K562 (cell line): ENCODE data around the gene SIGLEC14. TPM values are rescaled to one million over a fixed set of nuclear protein-coding genes. Genes with fewer than 3 reads are reported as not detected.

ENCODE experiments used
- BCL6 ChIP-seq: fragments of 250-450 bp; sonication (Bioruptor Pico); IDR thresholded peaks from 2 replicates; pipeline ENCODE4 v1.4.0; 2020
- DACH1 ChIP-seq: fragments of 450-650 bp; IDR thresholded peaks from 2 replicates; pipeline ENCODE4 v1.6.1; 2018; ENCODE audit not compliant: partially characterized antibody
- ETV6 ChIP-seq, 3 experiments: fragments of 150-350 bp in 1 of 3; sonication (generic) in 1 of 3; formaldehyde crosslinking in 1 of 3; IDR thresholded peaks; 2 replicates each; pipeline versions ENCODE4 v1.6.1 to v1.8.0; 2014 to 2022; ENCODE audit warnings: borderline replicate concordance in 2 of 3, low read depth in 2 of 3, antibody characterized with exemption in 1 of 3, low read length in 1 of 3, mild to moderate bottlenecking in 1 of 3, missing genetic modification reagents in 1 of 3
- EWSR1 ChIP-seq: fragments of 450-650 bp; IDR thresholded peaks from 2 replicates; pipeline ENCODE4 v1.6.1; 2018; ENCODE audit warnings: borderline replicate concordance, mild to moderate bottlenecking, low read depth, moderate library complexity; ENCODE audit not compliant: partially characterized antibody
- FOXP1 ChIP-seq: sonication (generic); formaldehyde crosslinking; IDR thresholded peaks from 2 replicates; pipeline ENCODE4 v1.8.0; 2022; ENCODE audit warnings: mild to moderate bottlenecking, missing genetic modification reagents
- KAT2B ChIP-seq: IDR thresholded peaks from one replicate; pipeline ENCODE4 v1.6.1; 2012; ENCODE audit warnings: low read depth, mild to moderate bottlenecking, control low read depth, inconsistent platforms, low read length, moderate library complexity
- MTA3 ChIP-seq: fragments of 450-650 bp; formaldehyde crosslinking; IDR thresholded peaks from 2 replicates; pipeline ENCODE4 v1.6.1; 2017; ENCODE audit warnings: mild to moderate bottlenecking, borderline replicate concordance
- SIX5 ChIP-seq, 2 experiments: IDR thresholded peaks; 2 replicates each; pipeline ENCODE4 v1.6.1; 2011; ENCODE audit warnings: low read length in 2 of 2, borderline replicate concordance in 1 of 2, low read depth in 1 of 2, mild to moderate bottlenecking in 1 of 2, moderate library complexity in 1 of 2; ENCODE audit not compliant: insufficient read depth in 1 of 2
- SP1 ChIP-seq: sonication (generic); formaldehyde crosslinking; IDR thresholded peaks from 2 replicates; pipeline ENCODE4 v1.8.1; 2022; ENCODE audit warnings: mild to moderate bottlenecking, missing genetic modification reagents
- YBX1 ChIP-seq: fragments of 450-650 bp; IDR thresholded peaks from 2 replicates; pipeline ENCODE4 v1.7.1; 2016; ENCODE audit warnings: mild to moderate bottlenecking
- ZBTB1 ChIP-seq: sonication (generic); formaldehyde crosslinking; IDR thresholded peaks from 2 replicates; pipeline ENCODE4 v1.8.1; 2023; ENCODE audit warnings: missing genetic modification reagents, low read depth, mild to moderate bottlenecking, borderline replicate concordance
- ZFP91 ChIP-seq: sonication (generic); formaldehyde crosslinking; IDR thresholded peaks from 2 replicates; pipeline ENCODE4 v1.8.0; 2022; ENCODE audit warnings: mild to moderate bottlenecking, missing genetic modification reagents
- ZFPM2 ChIP-seq: fragments of 250-450 bp; sonication (Bioruptor Pico); IDR thresholded peaks from 2 replicates; pipeline ENCODE4 v1.5.1; 2022; ENCODE audit warnings: mild to moderate bottlenecking
- ZNF175 ChIP-seq: fragments of 200-800 bp; sonication (Bioruptor generic); IDR thresholded peaks from 2 replicates; pipeline ENCODE4 v1.6.1; 2016; ENCODE audit warnings: low read depth, mild to moderate bottlenecking, missing genetic modification characterization, missing compliant biosample characterization
- ZNF23 ChIP-seq: fragments of 250-450 bp; sonication (Bioruptor Pico); IDR thresholded peaks from 2 replicates; pipeline ENCODE4 v1.4.0; 2020; ENCODE audit warnings: mild to moderate bottlenecking
- ZNF280A ChIP-seq: fragments of 450-650 bp; IDR thresholded peaks from 2 replicates; pipeline ENCODE4 v1.6.1; 2018; ENCODE audit warnings: mild to moderate bottlenecking, low read depth; ENCODE audit not compliant: partially characterized antibody
- ZNF354B ChIP-seq: fragments of 250-450 bp; sonication (Bioruptor Pico); IDR thresholded peaks from 2 replicates; pipeline ENCODE4 v1.4.0; 2020
- ZNF444 ChIP-seq: fragments of 250-450 bp; sonication (Bioruptor Pico); IDR thresholded peaks from 2 replicates; pipeline ENCODE4 v1.4.0; 2020; ENCODE audit warnings: mild to moderate bottlenecking, moderate library complexity
- polyA plus RNA-seq, 8 experiments: library from polyadenylated mRNA; depleted of rRNA in 4 of 8; stranded (reverse) in 5 of 8; unstranded in 3 of 8; fragments of >200 nt; fragmentation: Nextera tagmentation in 2 of 8; fragmentation: Illumina TruSeq in 1 of 8; extraction: Ambion mirVana in 2 of 8; extraction: Trizol in 1 of 8; gene quantifications; 2 replicates each; pipeline versions ENCODE4 v1.2.1 to v1.2.3, GENCODE V29; 2011 to 2014; ENCODE audit warnings: inconsistent platforms in 1 of 8, missing spikeins in 1 of 8
- total RNA-seq, 7 experiments: library from RNA; depleted of rRNA in 6 of 7; stranded (reverse); fragments of >200 nt in 6 of 7; fragmentation: Illumina TruSeq in 2 of 7; extraction: Trizol in 2 of 7; gene quantifications; 2 replicates each; pipeline versions ENCODE4 v1.2.1 to v1.2.3, GENCODE V29; 2011 to 2021; ENCODE audit warnings: low replicate concordance in 1 of 7
- TF ChIP-seq, protein P1 (sequence below): fragments of 450-650 bp; IDR thresholded peaks from 2 replicates; pipeline ENCODE4 v1.6.1; 2016; ENCODE audit warnings: missing biosample characterization, missing genetic modification characterization
- TF ChIP-seq, protein P2 (sequence below): fragments of 200-400 bp; formaldehyde crosslinking; IDR thresholded peaks from 2 replicates; pipeline ENCODE4 v1.6.1; 2017; ENCODE audit warnings: mild to moderate bottlenecking, low read depth, low read length, moderate library complexity

SIGLEC14 gene
- total and polyA plus RNA-seq, 9 of the 15 experiments (the other 6 are each of a cell fraction or from before 2014, with no cell fraction given): not detected

GRCh38 chr19:51593969-51594773 is 52.5 kb downstream of the SIGLEC14 start (continued):
- TF ChIP-seq ZFPM2 (CRISPR knock-in tag) (no peak), MTA3 (no peak), SIX5 (IDR thresholded peaks at IDR 0.05; ENCODE audit: borderline replicate concordance in 1 of 2, insufficient read depth in 1 of 2, low read depth in 1 of 2, low read length in 2 of 2) (peak; percentile 96 to 98), SP1 (CRISPR knock-in tag) (peak; percentile 58; the same call in 1 of the 2 replicates), ZFP91 (CRISPR knock-in tag) (no peak), FOXP1 (CRISPR knock-in tag) (peak; percentile 82; the same call in 1 of the 2 replicates), EWSR1 (no peak), BCL6 (no peak), YBX1 (no peak), ZNF23 (no peak), ZNF175 (CRISPR knock-in tag) (peak; percentile 53; the same call in 1 of the 2 replicates), ZNF280A (no peak), DACH1 (no peak), ZNF354B (CRISPR knock-in tag) (no peak), ZNF444 (CRISPR knock-in tag) (no peak), KAT2B (no peak), ETV6 (IDR thresholded peaks at IDR 0.05; ENCODE audit: borderline replicate concordance in 1 of 2, low read depth in 2 of 2, low read length in 1 of 2) (no peak), ETV6 (CRISPR knock-in tag; IDR thresholded peaks at IDR 0.05; ENCODE audit: borderline replicate concordance) (no peak), ZBTB1 (no peak)
- TF ChIP-seq, protein P1, sequence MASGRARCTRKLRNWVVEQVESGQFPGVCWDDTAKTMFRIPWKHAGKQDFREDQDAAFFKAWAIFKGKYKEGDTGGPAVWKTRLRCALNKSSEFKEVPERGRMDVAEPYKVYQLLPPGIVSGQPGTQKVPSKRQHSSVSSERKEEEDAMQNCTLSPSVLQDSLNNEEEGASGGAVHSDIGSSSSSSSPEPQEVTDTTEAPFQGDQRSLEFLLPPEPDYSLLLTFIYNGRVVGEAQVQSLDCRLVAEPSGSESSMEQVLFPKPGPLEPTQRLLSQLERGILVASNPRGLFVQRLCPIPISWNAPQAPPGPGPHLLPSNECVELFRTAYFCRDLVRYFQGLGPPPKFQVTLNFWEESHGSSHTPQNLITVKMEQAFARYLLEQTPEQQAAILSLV (tag): no peak
- TF ChIP-seq, protein P2, sequence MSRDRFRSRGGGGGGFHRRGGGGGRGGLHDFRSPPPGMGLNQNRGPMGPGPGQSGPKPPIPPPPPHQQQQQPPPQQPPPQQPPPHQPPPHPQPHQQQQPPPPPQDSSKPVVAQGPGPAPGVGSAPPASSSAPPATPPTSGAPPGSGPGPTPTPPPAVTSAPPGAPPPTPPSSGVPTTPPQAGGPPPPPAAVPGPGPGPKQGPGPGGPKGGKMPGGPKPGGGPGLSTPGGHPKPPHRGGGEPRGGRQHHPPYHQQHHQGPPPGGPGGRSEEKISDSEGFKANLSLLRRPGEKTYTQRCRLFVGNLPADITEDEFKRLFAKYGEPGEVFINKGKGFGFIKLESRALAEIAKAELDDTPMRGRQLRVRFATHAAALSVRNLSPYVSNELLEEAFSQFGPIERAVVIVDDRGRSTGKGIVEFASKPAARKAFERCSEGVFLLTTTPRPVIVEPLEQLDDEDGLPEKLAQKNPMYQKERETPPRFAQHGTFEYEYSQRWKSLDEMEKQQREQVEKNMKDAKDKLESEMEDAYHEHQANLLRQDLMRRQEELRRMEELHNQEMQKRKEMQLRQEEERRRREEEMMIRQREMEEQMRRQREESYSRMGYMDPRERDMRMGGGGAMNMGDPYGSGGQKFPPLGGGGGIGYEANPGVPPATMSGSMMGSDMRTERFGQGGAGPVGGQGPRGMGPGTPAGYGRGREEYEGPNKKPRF: 0 out of 2 replicates have a peak, but pooled peaks have one; percentile 40
